DMS 273 (cell line): ENCODE results near the gene CDKAL1.
"Not testable (repeated sequence)": the region's sequence is repeated elsewhere in the genome, so short reads cannot be mapped to it uniquely, and the experiment has no call there.

Experiments
- DNase-seq: peaks from one replicate; lab custom pipeline; 2025; ENCODE audit not compliant: unreplicated experiment; lab: John Stamatoyannopoulos, UW

CDKAL1 gene

DNA sequence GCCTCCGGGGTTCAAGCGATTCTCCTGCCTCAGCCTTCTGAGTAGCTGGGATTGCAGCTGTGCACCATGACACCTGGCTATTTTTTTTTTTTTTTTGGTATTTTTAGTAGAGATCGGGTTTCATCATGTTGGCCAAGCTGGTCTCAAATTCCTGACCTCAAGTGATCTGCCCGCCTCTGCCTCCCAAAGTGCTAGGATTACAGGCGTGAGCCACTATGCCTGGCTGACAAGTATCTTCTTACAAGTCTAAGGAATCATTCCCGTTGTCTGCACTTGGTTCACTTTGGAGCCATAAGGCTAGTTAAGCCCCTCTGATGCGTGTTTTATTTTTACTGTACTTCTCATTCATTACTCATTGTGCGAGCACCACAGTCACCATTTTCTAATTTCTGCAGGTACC, 198.1 kb downstream of the CDKAL1 start:
- peak; percentile 78 for DNase-seq

DNA sequence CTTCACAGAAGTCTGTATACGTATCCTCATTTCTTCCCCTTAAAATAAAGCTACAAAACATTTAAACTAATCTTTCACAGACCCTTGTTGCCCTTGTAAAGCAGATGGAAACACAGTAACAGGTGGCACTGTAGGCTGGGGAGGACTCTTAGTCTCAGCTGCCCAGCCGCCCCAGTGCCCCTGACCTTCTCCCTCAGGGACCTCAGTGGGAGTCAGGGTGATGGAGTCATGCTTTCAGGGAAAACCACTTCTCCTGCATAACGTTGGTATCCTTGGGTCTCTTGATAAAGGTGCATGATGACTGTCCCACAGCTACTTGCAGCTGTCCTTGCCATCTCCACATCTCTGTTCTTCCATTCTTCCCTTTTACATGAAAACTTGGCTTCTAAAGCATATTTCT, 198.6 kb downstream of the CDKAL1 start:
- peak; percentile 62 for DNase-seq

DNA sequence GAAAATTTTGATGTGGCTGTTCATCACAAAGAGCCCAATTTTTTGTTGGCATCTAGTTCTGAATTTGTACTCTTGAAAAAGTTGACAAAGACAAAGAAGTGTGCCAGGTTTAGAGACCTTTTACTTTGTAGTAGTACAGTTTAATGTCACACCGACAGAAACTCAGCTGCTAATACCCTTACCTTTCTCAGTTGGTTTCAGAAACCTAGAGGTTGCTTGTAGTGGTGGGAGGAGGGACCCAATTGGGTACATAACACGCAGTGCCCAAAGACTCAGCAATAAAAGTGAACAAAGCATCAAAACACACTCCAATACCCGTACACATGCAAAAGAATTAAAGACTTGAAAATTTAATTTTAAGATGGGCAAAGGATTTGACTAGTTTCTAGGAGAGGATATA, 203.7 kb downstream of the CDKAL1 start:
- no peak for DNase-seq

DNA sequence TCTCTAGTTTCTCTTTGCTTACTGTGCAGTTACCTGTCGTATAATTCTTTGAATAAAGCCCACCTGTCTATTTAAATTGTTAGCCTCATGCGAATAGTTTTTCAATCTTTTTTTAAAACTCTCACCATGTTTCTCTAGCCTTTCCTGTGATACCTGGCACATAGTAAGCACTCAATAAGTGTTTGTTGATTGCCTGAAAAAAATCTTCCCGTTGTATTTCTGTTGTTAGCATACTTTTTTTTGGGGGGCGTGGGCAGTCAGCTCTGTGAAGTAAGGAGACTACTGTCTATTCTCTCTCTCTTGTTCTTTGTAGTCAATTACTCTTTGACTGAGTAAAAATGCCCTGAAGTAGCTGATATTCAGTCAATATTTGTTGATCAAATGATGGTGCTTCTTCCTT, 205.8 kb downstream of the CDKAL1 start:
- no peak for DNase-seq

DNA sequence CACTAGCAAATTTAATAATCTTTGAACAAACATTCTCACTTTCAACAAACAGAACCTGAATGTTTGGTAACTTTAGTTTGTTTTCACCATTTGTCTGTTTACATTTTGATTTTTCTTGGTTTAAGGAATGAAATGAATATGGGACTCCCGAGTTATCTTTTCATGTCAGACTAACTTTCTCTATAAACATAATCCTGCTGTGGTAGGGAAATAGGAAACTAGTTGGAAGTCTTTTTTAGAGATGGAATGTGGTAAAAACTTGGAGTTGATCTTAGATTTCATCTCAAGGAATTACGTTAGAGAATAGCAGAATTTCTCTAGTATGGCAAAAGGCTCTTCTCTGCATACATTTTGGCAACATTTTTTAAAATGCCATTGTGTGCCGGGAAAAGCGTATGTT, 206.5 kb downstream of the CDKAL1 start:
- no peak for DNase-seq

DNA sequence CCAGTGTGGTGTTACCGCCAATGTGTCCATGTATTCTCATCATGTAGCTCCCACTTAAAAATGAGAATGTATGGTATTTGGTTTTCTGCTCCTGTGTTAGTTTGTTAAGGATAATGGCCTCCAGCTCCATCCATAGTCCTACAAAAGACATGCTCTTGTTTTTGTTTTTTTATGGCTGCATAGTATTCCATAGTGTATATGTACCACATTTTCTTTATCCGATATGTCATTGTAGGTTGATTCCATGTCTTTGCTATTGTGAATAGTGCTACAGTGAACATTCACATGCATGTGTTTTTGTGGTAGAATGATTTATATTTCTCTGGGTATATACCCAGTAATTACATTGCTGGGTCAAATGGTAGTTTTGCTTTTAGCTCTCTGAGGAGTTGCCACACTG, 207.2 kb downstream of the CDKAL1 start:
- no peak for DNase-seq

DNA sequence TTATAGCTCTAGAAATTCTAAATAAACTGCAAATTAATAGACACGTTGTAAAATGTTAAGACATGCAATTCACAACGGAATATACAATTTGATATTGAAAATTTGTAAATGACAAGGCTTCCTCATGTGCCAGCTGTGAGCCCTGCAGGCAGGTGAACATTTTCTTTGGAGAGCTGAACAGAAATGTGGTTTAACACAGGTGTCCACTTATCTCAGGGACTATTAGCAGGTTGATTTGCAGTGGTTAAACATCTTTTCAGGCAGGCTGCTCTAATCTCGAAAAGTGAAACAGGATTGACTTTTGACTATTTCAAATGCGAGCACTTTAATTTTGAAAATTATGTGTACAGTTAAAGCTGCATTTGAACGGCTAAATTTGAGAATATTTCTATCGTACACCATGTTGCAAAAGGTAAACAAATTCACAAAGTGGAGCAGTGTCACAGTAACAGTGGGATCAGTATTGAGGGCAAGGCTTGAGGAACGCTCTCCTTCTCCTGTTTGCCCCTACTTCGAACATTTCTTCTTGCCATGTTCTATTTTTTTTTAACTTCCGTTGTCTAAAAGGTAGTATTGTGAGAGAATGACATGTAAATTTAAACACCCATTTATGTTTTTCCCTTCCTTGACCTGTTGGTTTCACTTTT, 210.8 kb downstream of the CDKAL1 start:
- no peak for DNase-seq

DNA sequence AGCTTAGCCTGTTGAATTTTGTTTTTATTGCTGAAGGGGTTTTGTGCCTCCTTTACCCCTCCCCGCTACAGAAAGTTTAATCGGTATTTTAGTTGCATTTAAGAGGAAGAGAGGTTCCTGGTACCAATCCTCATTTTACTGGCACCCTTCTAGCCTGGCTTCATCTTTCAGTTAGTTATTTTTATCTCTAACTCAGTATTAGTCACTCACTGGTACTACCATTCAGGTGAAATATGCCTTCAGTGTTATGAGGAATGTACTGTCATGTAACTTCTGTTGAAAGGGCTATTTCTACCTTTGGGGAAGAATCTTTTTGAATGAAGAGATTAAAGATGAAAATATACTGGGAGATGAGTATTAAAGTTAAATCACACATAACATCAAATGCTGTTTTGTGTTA, 211.8 kb downstream of the CDKAL1 start:
- no peak for DNase-seq

DNA sequence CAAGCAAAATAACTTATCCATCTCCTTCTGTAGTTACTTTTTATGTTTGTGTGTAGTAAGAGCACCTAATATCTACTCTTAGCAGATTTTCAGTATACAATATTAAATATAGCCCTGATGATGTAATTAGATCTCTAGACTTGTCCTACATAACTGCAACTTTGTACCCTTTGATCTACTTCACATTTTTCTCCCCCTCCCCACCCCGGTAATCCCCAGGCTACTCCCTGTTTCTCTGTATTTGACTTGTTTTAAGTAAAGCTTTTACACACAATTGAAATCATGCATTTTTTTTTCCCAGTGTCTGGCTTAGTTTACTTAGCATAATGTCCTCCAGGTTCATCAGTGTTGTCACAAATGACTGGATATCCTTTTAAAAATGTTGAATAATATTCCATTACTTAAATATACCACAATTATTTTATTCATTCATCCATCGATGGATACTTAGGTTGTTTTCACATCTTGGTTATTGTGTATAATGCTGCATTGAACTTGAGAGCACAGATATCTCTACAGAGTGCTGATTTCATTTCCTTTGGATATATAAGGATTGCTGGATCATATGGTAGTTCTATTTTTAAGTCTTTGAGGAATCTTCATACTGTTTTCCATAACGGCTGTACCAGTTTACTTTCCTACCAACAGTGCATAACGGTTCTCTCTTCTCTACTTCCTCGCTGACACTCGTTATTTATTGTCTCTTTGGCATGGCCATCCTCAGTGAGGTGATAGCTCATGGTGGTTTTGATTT, 212.7 kb downstream of the CDKAL1 start:
- DNase-seq, result no peak

DNA sequence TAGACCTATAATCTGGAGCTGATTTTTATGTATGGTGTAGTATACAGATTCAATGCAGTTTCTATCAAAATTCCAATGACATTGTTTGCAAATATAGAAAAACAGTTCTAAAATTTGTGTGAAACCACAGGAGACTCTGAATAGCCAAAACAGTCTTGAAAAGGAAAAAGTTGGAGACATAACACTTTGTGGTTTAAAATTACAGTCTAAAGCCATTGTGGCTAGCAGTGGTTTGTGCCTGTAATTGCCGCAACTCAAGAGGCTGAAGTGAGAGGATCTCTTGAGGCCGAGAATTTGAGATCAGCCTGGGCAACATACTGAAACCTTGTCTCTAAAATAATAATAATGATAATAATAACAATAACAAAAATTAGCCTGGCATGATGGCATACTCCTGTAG, 213.7 kb downstream of the CDKAL1 start:
- no peak for DNase-seq

DNA sequence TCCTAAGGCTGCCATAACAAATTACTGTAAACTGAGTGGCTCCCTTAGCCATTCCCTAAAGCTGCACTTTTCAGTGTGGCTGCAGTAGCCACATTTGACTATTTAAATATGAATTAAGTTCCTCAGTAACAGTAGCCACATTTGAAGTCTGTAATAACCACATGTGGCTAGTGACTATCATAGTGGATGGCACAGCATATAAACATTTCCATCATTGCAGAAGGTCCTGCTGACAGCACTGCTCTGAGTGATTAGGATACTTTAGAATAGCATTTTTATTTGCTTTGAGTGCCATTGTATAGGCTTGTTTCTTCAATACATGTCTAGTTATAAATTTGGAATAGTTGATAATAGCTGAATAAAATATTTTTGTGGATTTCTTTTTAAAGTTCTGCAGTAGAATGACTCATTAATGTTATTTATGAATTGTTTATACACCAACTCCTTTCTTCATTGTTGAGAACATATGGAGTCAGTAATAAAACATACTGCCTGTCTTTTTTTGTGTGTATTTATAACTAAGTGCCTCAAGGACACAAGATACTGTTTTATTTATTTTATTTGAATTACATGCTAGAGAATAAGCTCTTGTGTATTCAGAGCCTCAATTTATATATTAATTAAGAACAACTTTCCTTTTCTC, 217.2 kb downstream of the CDKAL1 start:
- DNase-seq, result no peak

DNA sequence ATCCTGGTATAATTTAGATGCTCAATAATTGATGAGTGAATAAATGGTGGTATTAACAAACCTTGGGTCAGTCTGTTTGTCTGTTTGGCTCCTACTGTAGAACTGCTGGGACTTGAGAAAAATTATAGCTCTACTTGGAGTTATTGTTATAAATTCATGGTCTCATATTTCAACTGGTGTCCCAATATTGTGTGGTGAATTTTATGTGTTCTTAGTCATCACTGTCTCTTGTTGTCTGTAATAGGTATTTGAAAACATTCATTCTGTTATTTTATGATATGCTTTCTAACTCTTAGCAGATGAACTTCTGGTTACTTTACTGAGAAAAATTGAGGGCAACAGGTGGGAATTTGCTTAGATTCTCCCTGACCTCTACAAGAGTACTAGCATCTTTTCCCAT, 221.4 kb downstream of the CDKAL1 start:
- no peak for DNase-seq

DNA sequence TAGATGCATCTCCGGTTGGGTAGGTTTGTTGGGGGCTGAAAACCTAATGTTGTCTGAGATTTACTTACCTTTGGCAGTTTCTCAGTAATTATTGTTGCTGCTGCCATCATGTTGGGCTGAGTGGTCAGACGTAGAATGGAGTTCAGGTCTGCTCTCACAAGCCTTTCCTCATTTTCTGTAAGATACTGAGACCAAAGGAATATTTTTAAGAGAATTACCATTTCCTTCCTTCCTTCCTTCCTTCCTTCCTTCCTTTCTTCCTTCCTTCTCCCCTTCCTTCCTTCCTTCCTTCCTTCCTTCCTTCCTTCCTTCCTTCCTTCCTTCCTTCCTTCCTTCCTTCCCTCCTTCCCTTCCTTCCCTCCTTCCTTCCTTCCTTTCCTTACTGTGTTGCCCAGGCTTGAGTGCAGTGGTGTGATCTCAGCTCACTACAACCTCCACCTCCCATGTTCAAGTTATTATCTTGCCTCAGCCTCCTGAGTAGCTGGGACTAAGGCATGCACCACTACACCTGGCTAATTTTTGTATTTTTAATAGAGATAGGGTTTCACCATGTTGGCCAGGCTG, 222.4 kb downstream of the CDKAL1 start:
- not testable (repeated sequence) for DNase-seq

DNA sequence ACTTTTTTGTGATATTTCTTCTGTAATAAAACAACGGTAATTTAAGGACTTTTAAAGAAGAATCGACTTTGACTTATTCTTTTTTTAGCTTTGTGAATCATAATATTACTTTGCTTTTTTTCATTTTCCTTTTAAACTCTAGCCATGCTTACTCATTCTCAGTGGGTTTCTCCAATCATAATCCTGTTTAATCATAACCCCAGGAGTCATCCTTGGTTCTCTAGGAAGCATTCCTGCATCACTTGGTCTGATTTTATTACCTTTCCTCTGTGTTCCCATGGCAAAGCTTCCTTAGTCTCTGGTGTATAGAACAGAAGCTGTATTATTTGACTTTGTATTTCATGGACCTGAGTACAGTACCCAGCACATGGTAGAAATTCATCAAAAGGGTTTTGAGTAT, 223.5 kb downstream of the CDKAL1 start:
- no peak for DNase-seq

DNA sequence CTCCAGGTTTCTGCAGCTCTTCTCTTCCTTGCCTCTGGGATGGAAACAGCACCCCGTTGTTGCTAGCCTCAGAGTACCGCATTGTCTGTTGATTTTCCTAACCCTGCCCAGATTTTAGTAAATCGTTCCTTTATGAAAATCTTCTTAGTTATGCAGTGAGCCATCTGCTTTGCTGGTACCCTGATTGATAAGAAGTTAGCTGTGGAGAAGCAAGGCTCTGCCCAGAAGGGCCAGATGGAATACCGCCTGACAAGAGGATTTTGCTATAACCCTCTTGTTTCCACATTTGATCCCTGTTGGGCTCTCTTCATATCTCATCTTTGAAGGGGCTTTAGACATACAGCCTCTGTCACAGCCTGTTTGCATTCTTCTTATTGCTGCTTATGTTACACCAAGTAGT, 229.0 kb downstream of the CDKAL1 start:
- DNase-seq, result peak; percentile 70

DNA sequence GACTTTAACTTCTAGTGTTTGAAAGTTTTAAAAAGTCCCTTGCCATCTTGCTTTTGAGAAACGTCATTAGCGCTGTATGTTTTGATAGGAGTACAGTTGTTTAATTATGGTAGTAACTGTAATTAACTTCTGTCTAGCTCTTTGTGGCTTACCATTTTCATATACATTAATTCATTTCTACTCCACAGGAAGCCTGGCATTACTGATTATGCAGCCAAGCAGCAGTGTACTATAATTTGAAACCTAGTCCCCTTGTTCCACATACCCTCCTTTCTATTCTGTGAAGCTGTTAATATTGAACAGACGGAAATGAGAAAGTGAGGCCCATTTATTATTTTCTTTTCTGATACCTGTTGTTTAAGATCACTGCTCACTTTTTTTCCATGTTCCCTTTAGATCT, 235.4 kb downstream of the CDKAL1 start:
- peak; percentile 28 for DNase-seq

DNA sequence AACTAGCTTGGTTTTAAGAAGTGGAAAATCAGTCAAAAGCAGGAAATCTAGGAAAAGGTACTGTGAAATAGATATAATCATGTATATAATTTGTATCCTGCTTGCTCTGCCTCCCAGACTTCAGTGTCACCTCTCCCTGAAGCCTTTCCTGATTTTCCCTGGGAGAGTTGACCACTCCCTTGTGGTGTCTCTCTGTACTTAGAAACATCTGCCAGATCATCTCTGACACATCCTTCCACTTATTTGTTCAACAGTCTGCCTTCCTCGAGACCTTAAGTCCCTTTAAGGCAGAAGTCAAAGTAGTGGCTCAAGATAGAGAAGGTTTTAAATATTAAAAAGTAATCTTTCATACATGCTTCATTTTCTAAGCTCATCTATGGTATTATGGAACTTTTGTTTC, 236.5 kb downstream of the CDKAL1 start:
- peak; percentile 39 for DNase-seq

DNA sequence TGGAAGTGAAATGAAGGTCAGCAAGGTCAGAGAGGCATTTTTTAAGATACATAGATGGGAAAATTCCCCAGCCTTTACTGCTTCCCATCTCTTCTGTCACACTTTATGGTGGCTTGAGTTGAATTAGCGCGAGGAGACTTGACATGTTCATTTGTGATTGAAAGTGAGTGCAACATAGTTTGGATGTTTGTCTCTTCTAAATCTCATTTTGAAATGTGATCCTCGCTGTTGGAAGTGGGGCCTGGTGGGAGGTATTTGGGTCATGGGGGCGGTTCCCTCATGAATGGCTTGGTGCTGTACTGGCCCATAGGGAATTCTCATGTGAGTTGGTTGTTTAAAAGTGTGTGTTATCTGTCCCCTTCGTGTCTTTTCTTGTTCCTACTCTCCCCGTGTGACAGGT, 237.2 kb downstream of the CDKAL1 start:
- no peak for DNase-seq

DNA sequence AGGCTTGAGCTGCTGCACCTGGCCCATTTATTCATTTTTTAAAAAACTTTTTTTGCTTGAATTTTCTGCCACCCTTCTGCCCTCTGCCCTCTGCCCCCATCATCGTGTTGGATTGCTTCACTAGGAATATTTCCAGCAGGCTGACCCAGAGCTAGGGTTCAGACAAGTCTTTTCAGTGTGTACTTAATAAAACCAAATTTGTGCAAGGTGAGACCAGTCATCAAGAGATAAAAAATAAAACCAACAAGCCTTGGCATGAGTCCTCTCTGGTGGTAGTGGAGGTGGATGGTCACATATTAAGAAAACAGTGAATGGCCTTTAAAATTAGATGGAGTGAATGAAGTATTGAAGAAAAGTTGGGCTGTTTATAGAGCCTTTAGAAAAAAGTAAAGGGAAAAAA, 239.6 kb downstream of the CDKAL1 start:
- no peak for DNase-seq

DNA sequence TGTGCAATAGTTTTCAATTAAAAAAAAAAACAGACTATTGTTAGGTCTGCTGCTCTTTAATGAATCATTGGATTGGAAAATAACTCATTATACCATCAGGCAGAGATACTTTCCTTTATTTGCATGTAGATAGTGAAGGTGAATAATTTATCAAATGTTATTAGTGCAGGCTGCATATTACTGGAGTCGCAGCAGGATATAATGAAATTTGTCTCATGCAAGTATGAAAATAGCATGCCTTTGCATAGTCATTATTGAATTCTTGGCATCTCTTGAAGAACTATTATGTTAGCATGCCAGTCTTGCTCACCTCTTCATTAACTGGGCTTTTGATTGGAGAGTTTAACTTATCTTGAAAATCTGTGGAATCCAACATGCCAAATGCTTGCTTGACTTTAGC, 241.7 kb downstream of the CDKAL1 start:
- no peak for DNase-seq

DNA sequence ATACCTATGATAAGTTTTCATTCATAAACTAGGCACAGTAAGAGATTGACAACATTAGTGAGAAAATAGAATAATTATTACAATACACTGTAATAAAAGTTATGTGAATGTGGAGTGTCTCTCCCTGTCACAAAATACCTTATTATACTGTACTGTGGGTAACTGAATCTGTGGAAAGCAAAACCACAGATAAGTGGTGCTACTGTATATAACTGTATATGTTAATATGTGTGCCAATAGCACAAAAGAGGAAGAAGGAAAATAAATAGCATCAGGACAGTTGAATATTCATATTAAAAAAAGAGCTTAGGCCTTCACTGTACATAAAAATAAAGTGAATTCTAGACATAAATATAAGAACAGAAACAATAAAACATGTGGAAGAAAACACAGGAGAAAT, 243.5 kb downstream of the CDKAL1 start:
- no peak for DNase-seq

DNA sequence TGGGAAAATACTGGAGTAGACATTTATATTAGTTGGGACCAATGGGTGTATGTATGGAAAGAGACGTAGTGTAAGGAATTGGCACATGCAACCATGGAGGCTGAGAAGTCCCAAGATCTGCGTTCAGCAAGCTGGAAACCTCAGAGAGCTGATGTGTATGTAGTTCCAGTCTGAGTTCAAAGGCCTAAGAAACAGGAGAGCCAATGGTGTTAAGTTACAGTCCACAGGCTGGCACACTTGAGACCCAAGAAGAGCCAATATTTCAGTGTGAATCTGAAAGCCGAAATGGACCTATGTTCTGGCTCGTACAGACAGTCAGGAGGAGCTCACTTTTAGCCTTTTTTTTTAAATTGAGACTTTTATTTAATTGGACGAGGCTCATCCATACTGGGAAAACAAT, 244.2 kb downstream of the CDKAL1 start:
- peak; percentile 47 for DNase-seq
